HepG2 (cell line): ENCODE results near the gene KLHL8. TPM values are rescaled to one million over a fixed set of nuclear protein-coding genes. Genes with fewer than 3 reads are reported as not detected.
A peak's percentile ranks its signal among the peaks of the same experiment; 100 is the strongest.

Experiments
- ATAC-seq: fragments of 200-7000 bp; cut with Tn5 transposase; 3 replicates; pipeline ENCODE4 v1.9.1; 2020; ENCODE audit warnings: mild to moderate bottlenecking, moderate library complexity
- BruUV-seq: library from RNA; stranded (reverse); fragments of 400-500 nt; replicated peaks from 2 replicates; lab custom pipeline; 2021; lab: Mats Ljungman, UMichigan
- CTCF ChIA-PET: fragments of 300-600 bp; formaldehyde crosslinking; extraction: SDS; loops from one replicate; lab custom pipeline; 2021; ENCODE audit warnings: low total read pairs, inconsistent platforms, low intra/inter-chr PET ratio; lab: Yijun Ruan, JAX
- POLR2A ChIA-PET: fragments of 350-600 bp; sonication (Branson Sonifier 250); formaldehyde crosslinking; loops from one replicate; lab custom pipeline; 2020; ENCODE audit warnings: antibody characterized with exemption, inconsistent platforms; lab: Yijun Ruan, JAX
- DNase-seq: peaks from one replicate; pipeline ENCODE4 v3.0.0-alpha.2; 2015; ENCODE audit warnings: low spot score
- FAIRE-seq: peaks from 3 replicates; lab custom pipeline; 2011; peaks lifted over from hg19 to GRCh38; lab: Jason Lieb, UNC
- H2AFZ ChIP-seq: one replicate; pipeline ENCODE4 v1.6.1; 2011; ENCODE audit warnings: low read length, inconsistent platforms
- H3K27ac ChIP-seq: fragments of 300-600 bp; 3 replicates; pipeline ENCODE4 v1.8.0; 2011; ENCODE audit warnings: mixed run types, mild to moderate bottlenecking, mixed read lengths, low read length, inconsistent platforms; ENCODE audit not compliant: insufficient read depth; ENCODE audit errors: extremely low read length
- H3K27me3 ChIP-seq, 2 experiments: fragments of 200-600 bp in 1 of 2; 2 replicates in 1 of 2; 3 replicates in 1 of 2; pipeline versions ENCODE4 v1.6.0 to v1.8.0; 2011; ENCODE audit warnings: low read length in 2 of 2, mild to moderate bottlenecking in 2 of 2, moderate library complexity in 2 of 2, inconsistent platforms in 1 of 2; ENCODE audit not compliant: insufficient read depth in 2 of 2, control insufficient read depth in 1 of 2
- H3K36me3 ChIP-seq, 2 experiments: fragments of 200-600 bp in 1 of 2; replicated peaks in 1 of 2; 2 replicates in 1 of 2; 3 replicates in 1 of 2; pipeline versions ENCODE4 v1.5.1 to v1.8.0; 2011; ENCODE audit warnings: low read length in 2 of 2, inconsistent platforms in 1 of 2; ENCODE audit not compliant: insufficient read depth in 2 of 2, control insufficient read depth in 1 of 2
- H3K4me1 ChIP-seq: 2 replicates; pipeline ENCODE4 v1.5.1; 2012; ENCODE audit warnings: low read length, inconsistent platforms; ENCODE audit not compliant: insufficient read depth
- H3K4me2 ChIP-seq: 2 replicates; pipeline ENCODE4 v1.6.0; 2011; ENCODE audit warnings: low read depth, low read length, inconsistent platforms
- H3K4me3 ChIP-seq, 3 experiments: fragments of 200-600 bp in 1 of 3; sonication (generic), shearing (Covaris generic) in 1 of 3; replicated peaks in 1 of 3; 2 replicates each; pipeline ENCODE4 v1.5.1; 2011 to 2016; ENCODE audit warnings: low read length in 3 of 3, inconsistent platforms in 2 of 3, low read depth in 2 of 3, mild to moderate bottlenecking in 2 of 3, control low read depth in 1 of 3, mixed read lengths in 1 of 3; ENCODE audit not compliant: insufficient read depth in 1 of 3
- H3K79me2 ChIP-seq: one replicate; pipeline ENCODE4 v1.6.1; 2011; ENCODE audit warnings: low read length, inconsistent platforms; ENCODE audit not compliant: insufficient read depth
- H3K9ac ChIP-seq: 2 replicates; pipeline ENCODE4 v1.6.0; 2011; ENCODE audit warnings: mild to moderate bottlenecking, low read depth, low read length, inconsistent platforms; ENCODE audit not compliant: insufficient read depth
- H3K9me3 ChIP-seq: 2 replicates; pipeline ENCODE4 v1.5.1; 2012; ENCODE audit warnings: mild to moderate bottlenecking, low read length
- H4K20me1 ChIP-seq: 2 replicates; pipeline ENCODE4 v1.6.0; 2011; ENCODE audit warnings: inconsistent platforms, mild to moderate bottlenecking, low read length, moderate library complexity; ENCODE audit not compliant: insufficient read depth
- AGO1 ChIP-seq: fragments of 200-400 bp; formaldehyde crosslinking; IDR thresholded peaks from 2 replicates; pipeline ENCODE4 v1.6.1; 2017; ENCODE audit warnings: mild to moderate bottlenecking, low read depth, low read length, moderate library complexity; ENCODE audit not compliant: poor library complexity, severe bottlenecking
- NFYB ChIP-seq: sonication (generic); formaldehyde crosslinking; IDR thresholded peaks from 2 replicates; pipeline ENCODE4 v1.4.0; 2020; ENCODE audit warnings: missing genetic modification reagents
- RCOR2 ChIP-seq: IDR thresholded peaks from 2 replicates; pipeline ENCODE4 v1.6.1; 2016; ENCODE audit warnings: missing biosample characterization, missing genetic modification reagents
- SP5 ChIP-seq: IDR thresholded peaks from 2 replicates; pipeline ENCODE4 v1.6.1; 2016; ENCODE audit warnings: low read depth, borderline replicate concordance
- TBL1XR1 ChIP-seq: fragments of 150-350 bp; IDR thresholded peaks from 2 replicates; pipeline ENCODE4 v1.6.1; 2014; ENCODE audit warnings: borderline replicate concordance, low read length; ENCODE audit not compliant: partially characterized antibody
- ZNF296 ChIP-seq: sonication (generic); formaldehyde crosslinking; conservative IDR thresholded peaks from 2 replicates; pipeline ENCODE4 v1.5.0; 2020; ENCODE audit warnings: mild to moderate bottlenecking, missing genetic modification reagents
- WGBS: methylation state at CpG from one replicate; pipeline ENCODE4 v1.1.6; 2017; ENCODE audit warnings: low lambda C conversion rate; 5-methylcytosine and 5-hydroxymethylcytosine counted together
- in situ Hi-C: cut with HindIII; loops from 2 replicates; pipeline ENCODE4 v1.10.0; 2017; ENCODE audit warnings: low pct_unique_long_range_greater_than_20kb; ENCODE audit not compliant: extremely low pct_ligation_motif_present
- intact Hi-C: fragments of 100-400 bp; cut with micrococcal nuclease; formaldehyde crosslinking; loops from one replicate; pipeline ENCODE4 v1.10.0; 2022; ENCODE audit not compliant: unreplicated experiment
- polyA plus RNA-seq, 8 experiments: library from polyadenylated mRNA; depleted of rRNA in 3 of 8; stranded (reverse) in 7 of 8; unstranded in 1 of 8; fragments of >200 nt; fragmentation: Illumina TruSeq in 4 of 8; extraction: Trizol in 4 of 8; gene quantifications; 2 replicates each; pipeline versions ENCODE4 v1.2.1 to v1.2.3, GENCODE V29; 2011 to 2016; ENCODE audit warnings: low read depth in 4 of 8, missing spikeins in 1 of 8, mixed read lengths in 1 of 8; ENCODE audit not compliant: insufficient read depth in 1 of 8
- total RNA-seq, 5 experiments: library from RNA; depleted of rRNA; stranded (reverse); fragments of >200 nt; fragmentation: Illumina TruSeq; extraction: Trizol; gene quantifications; 2 replicates each; pipeline ENCODE4 v1.2.3, GENCODE V29; 2016; ENCODE audit warnings: low read depth in 1 of 5

The KLHL8 gene
- total and polyA plus RNA-seq, 2 of the 13 experiments (the other 11 are each of a cell fraction or from before 2014, with no cell fraction given): 2.8 to 11.7 TPM

DNA sequence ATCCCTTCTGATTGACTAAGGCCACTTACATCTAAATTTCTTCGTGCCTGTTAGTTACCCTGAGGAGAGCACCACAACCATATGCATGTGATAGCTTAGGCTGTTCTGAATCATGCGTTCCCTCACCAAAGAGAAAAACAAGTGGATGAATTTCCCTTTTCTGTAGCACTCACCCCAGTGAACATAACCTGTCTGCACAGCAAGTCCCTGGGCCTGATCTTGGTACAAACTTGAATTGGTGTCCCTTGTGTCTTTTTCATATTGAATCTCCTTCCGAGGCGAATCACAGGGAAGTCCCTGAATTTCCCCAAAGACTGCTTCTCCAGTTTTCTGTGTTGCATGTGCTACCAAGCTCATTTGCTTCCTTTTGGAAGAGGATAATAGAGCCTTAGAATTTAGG is 100.4 kb downstream of the KLHL8 start:
- FAIRE-seq (no peak), ATAC-seq (no peak)
- in situ Hi-C loops (no loop called here), intact Hi-C loops (no loop called here)
- Histone ChIP-seq H3K79me2 (peaks cover 3% of the 10 kb centered on the region), H3K36me3 (peaks cover 13 to 71% of the 10 kb centered on the region in 2 experiments), H3K4me1 (peaks cover 34% of the 10 kb centered on the region), H2AFZ (no peak overlapping the region), H3K9ac (no peak overlapping the region), H3K9me3 (no peaks in the 10 kb centered on the region), H3K27me3 (no peaks in the 10 kb centered on the region), H3K4me3 (no peak overlapping the region), H4K20me1 (no peaks in the 10 kb centered on the region)
- CTCF ChIA-PET: no interaction called here
- WGBS: 95% methylated on average over 4 of the region's 4 CpGs
- TF ChIP-seq RCOR2 (CRISPR knock-in tag) (no peak), ZNF296 (CRISPR knock-in tag) (no peak), TBL1XR1 (no peak), AGO1 (no peak)
- TF ChIP-seq, all 625 proteins: peak for 0
- no peak for DNase-seq
- no TSS peak for BruUV-seq
- POLR2A ChIA-PET: no interaction called here
- Histone ChIP-seq H3K4me2 (no peak overlapping the region), H3K27ac (no peak overlapping the region)

DNA sequence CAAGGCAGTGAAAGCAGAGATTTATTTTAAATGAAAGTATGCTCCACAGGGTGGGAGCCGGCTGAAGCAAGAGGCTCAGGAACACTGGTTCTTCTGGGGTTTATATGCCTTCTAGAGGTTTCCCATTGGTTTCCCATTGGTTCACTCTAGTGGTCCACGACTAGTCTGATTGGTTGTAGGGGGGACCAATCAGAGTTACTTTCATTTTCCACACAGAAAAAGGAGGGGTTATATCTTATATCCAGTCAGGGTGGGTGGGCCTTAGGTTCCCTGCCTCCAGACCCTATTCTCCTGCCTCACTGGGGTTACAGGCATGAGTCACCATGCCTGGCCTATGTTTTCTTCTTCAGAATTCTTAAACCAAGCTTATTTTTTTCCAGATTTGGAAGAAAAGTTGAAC is 101.6 kb downstream of the KLHL8 start:
- Histone ChIP-seq H3K4me2 (no peak overlapping the region), H3K9ac (no peak overlapping the region), H3K27me3 (no peaks in the 10 kb centered on the region), H3K36me3 (peaks cover 18 to 67% of the 10 kb centered on the region in 2 experiments), H3K79me2 (peaks cover 3% of the 10 kb centered on the region), H3K4me1 (peaks cover 34% of the 10 kb centered on the region), H3K9me3 (no peaks in the 10 kb centered on the region), H4K20me1 (no peaks in the 10 kb centered on the region), H2AFZ (no peak overlapping the region), H3K27ac (no peak overlapping the region), H3K4me3 (no peak overlapping the region)
- intact Hi-C loops: no loop called here
- in situ Hi-C loops: no loop called here
- ATAC-seq: no peak; the same call in 2 of the 3 replicates
- ChIA-PET CTCF (no interaction called here), POLR2A (no interaction called here)
- WGBS: 100% methylated on average over 2 of the region's 2 CpGs
- TF ChIP-seq SP5: no peak
- peak; percentile 24; the same call in 1 of the 2 replicates for TF ChIP-seq NFYB (CRISPR knock-in tag)
- FAIRE-seq: no peak
- no TSS peak for BruUV-seq
- DNase-seq: no peak
